ENCODE measurements around the gene ACP1. TPM values are rescaled to one million over a fixed set of nuclear protein-coding genes. Genes with fewer than 3 reads are reported as not detected.

ACP1 gene
- total RNA-seq, 1 experiment from 2014 or later, result 132 TPM

DNA sequence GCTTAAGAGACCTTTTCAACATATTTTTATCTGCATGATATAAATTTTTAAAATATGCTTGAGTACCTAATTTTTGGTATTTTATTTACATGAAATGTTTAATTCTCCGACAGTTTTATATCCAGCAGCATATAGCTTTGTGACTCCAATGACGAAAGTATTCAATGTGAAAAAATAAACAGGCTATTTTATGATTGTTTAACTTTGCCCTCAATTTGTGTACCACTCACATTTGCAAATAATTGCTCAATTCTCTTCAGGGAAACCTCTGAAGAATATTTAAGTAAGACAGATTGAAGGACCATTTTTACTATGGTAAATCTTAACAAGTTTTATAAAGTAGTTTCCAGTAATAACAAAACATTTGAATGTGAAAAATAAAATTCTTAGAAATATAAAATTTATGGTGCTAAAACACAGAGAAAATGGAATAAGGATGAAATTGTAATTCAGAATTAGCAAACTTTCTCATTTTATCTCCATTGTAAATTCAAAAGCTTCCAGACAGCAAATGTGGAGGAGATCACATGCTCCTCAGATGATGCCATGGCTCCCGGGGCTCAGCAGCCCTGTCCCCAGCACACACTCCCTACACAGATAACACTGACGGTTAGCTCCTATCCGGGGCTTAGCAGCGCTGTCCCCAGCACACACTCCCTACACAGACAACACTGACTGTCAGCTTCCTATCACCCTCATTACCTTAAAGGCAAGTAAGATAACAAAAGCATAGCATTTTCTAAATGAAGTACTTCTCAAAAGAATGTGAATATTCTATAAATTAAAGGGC, 40.6 kb upstream of the ACP1 start:
- DNase-seq (ENCODE audit: unreplicated experiment), result no peak
- no peaks in the 10 kb centered on the region for H3K9me3 Mint-ChIP-seq (ENCODE audit: unreplicated experiment)
- ChIA-PET POLR2A (no interaction called here), CTCF (no interaction called here)
- intact Hi-C loops (cut with micrococcal nuclease), result no loop called here
- BruUV-seq (replicated peaks), result no TSS peak
- no peaks in the 10 kb centered on the region for H3K27me3 Mint-ChIP-seq (ENCODE audit: insufficient read depth, unreplicated experiment)
- TF ChIP-seq, protein P1, sequence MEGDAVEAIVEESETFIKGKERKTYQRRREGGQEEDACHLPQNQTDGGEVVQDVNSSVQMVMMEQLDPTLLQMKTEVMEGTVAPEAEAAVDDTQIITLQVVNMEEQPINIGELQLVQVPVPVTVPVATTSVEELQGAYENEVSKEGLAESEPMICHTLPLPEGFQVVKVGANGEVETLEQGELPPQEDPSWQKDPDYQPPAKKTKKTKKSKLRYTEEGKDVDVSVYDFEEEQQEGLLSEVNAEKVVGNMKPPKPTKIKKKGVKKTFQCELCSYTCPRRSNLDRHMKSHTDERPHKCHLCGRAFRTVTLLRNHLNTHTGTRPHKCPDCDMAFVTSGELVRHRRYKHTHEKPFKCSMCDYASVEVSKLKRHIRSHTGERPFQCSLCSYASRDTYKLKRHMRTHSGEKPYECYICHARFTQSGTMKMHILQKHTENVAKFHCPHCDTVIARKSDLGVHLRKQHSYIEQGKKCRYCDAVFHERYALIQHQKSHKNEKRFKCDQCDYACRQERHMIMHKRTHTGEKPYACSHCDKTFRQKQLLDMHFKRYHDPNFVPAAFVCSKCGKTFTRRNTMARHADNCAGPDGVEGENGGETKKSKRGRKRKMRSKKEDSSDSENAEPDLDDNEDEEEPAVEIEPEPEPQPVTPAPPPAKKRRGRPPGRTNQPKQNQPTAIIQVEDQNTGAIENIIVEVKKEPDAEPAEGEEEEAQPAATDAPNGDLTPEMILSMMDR (IDR thresholded peaks at IDR 0.05; ENCODE audit: unreplicated experiment), result no peak
- H3K4me1 Mint-ChIP-seq (ENCODE audit: insufficient read depth, unreplicated experiment), result no peaks in the 10 kb centered on the region
- peaks cover 63% of the 10 kb centered on the region for H3K36me3 Mint-ChIP-seq (ENCODE audit: insufficient read depth, unreplicated experiment)
- no peak overlapping the region for H3K4me3 Mint-ChIP-seq (ENCODE audit: unreplicated experiment)
- no peak overlapping the region for H3K27ac Mint-ChIP-seq (ENCODE audit: low read depth, unreplicated experiment)

DNA sequence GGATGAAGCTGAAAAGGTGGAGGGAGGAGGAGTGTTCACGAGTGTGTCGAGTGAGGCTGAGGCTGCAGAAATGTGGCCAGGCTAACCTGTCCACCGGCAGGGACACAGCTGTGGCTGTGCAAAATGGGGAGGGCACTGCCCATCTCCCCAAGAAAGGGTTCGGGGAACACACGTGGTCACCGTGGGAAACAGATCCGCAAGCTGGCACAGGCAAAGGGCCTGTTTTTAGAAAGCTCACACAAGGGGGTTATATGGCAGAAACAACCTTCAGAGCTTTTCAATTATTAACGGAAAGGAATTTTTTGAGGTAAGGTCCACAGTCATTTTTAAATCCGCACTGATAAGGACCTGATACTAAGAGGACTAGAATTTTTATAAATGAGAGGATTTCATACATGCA, 36.6 kb upstream of the ACP1 start:
- intact Hi-C loops (cut with micrococcal nuclease), result no loop called here
- no peak for DNase-seq (ENCODE audit: unreplicated experiment)
- peaks cover 62% of the 10 kb centered on the region for H3K36me3 Mint-ChIP-seq (ENCODE audit: insufficient read depth, unreplicated experiment)
- CTCF ChIA-PET, result interaction anchor here (0.6 kb wide), 1 partner anchor 10 kb away, joined by 3 read pairs; no protein-coding TSS in a partner anchor
- H3K9me3 Mint-ChIP-seq (ENCODE audit: unreplicated experiment), result no peaks in the 10 kb centered on the region
- H3K4me3 Mint-ChIP-seq (ENCODE audit: unreplicated experiment), result no peak overlapping the region
- H3K4me1 Mint-ChIP-seq (ENCODE audit: insufficient read depth, unreplicated experiment), result no peaks in the 10 kb centered on the region
- TF ChIP-seq, protein P1 (IDR thresholded peaks at IDR 0.05; ENCODE audit: unreplicated experiment), result no peak
- POLR2A ChIA-PET, result no interaction called here
- no peak overlapping the region for H3K27ac Mint-ChIP-seq (ENCODE audit: low read depth, unreplicated experiment)
- H3K27me3 Mint-ChIP-seq (ENCODE audit: insufficient read depth, unreplicated experiment), result no peaks in the 10 kb centered on the region
- no TSS peak for BruUV-seq (replicated peaks)

DNA sequence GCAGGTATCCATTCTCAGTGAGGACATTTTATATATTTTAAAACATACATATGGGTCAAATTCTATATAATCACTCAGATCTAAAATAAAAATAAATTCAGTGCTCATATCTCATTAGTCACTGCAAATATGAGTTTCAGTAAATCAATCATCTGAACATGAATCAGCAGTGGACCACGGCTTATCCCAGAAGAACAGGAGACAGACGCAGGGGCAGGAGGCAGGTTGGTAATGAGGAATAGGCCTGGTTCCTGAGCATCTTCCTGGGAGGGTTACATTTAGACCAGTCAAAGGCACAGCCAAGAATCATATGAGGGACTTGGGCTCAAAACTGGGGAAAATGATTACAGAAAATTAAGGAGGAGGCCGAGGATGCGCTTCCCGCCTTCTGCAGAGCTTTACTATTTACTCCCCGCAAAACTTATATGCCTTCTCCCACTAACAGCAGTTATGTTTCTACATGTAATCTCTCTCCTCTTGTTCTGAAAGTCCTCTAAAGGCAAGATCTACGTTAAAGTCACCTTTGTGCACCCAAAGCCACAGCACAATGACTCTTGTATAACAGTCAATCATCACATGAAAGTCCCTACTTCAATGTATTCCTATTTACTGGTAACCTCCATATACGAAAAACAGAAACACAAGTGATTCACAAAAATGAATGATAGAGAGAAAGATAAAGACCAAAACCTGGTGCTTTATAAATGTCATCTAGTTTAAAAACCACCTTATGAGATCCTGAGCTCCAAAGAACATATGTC, 36.0 kb upstream of the ACP1 start:
- H3K27ac Mint-ChIP-seq (ENCODE audit: low read depth, unreplicated experiment), result no peak overlapping the region
- ChIA-PET CTCF (no interaction called here), POLR2A (no interaction called here)
- no TSS peak for BruUV-seq (replicated peaks)
- TF ChIP-seq, protein P1 (IDR thresholded peaks at IDR 0.05; ENCODE audit: unreplicated experiment), result no peak
- intact Hi-C loops (cut with micrococcal nuclease), result no loop called here
- no peak overlapping the region for H3K4me3 Mint-ChIP-seq (ENCODE audit: unreplicated experiment)
- H3K4me1 Mint-ChIP-seq (ENCODE audit: insufficient read depth, unreplicated experiment), result no peaks in the 10 kb centered on the region
- H3K9me3 Mint-ChIP-seq (ENCODE audit: unreplicated experiment), result no peaks in the 10 kb centered on the region
- peaks cover 59% of the 10 kb centered on the region for H3K36me3 Mint-ChIP-seq (ENCODE audit: insufficient read depth, unreplicated experiment)
- no peaks in the 10 kb centered on the region for H3K27me3 Mint-ChIP-seq (ENCODE audit: insufficient read depth, unreplicated experiment)
- no peak for DNase-seq (ENCODE audit: unreplicated experiment)

DNA sequence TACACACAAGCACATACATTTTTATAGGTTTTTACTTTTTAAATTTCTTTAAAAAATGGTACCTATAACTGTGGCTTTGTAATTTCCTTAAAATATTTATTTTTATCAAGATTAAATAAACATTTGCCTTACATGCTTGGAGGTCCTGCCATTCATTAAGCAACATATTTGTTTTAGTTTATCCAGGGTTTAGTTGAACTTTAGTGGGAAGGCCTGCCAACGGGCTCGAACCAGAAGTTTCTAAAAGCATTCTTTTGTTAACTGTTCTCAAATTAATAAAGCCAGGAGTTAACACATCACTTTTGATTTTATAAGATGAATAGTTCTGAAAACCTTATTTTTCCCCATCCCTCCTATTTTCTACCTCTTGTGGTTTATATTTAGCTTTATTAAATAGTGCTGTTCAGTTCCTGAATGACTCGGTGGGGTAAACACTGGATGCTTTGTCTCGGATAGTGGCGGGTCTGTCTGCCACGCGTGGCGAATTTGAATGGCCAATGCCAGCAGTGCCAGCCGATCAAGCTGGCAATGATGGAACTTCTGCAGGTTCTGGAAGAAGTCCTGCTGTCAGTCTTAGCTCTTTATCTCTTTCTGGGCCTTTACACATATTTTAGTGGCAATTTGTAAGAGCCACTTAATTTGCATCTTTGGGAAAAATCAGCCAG, 33.1 kb upstream of the ACP1 start:
- Mint-ChIP-seq H3K9me3 (ENCODE audit: unreplicated experiment) (no peaks in the 10 kb centered on the region), H3K27me3 (ENCODE audit: insufficient read depth, unreplicated experiment) (no peaks in the 10 kb centered on the region), H3K36me3 (ENCODE audit: insufficient read depth, unreplicated experiment) (peaks cover 42% of the 10 kb centered on the region), H3K4me3 (ENCODE audit: unreplicated experiment) (no peak overlapping the region), H3K4me1 (ENCODE audit: insufficient read depth, unreplicated experiment) (no peaks in the 10 kb centered on the region), H3K27ac (ENCODE audit: low read depth, unreplicated experiment) (no peak overlapping the region)
- DNase-seq (ENCODE audit: unreplicated experiment), result no peak
- TF ChIP-seq, protein P1 (IDR thresholded peaks at IDR 0.05; ENCODE audit: unreplicated experiment), result no peak
- intact Hi-C loops (cut with micrococcal nuclease), result no loop called here
- ChIA-PET CTCF (interaction anchor here (0.6 to 0.7 kb wide), 2 partner anchors 55 to 90 kb away, joined by 5 to 6 read pairs; no protein-coding TSS in a partner anchor), POLR2A (interaction anchor here (0.6 kb wide), 2 partner anchors 29 to 85 kb away, joined by 3 read pairs; no protein-coding TSS in a partner anchor)
- no TSS peak for BruUV-seq (replicated peaks)
